Bronchial epithelial cell (primary cell): Measurements from ENCODE around the gene PRICKLE3. TPM values are rescaled to one million over a fixed set of nuclear protein-coding genes. Genes with fewer than 3 reads are reported as not detected.

Experiments
- DNase-seq: peaks from one replicate; pipeline ENCODE4 v3.0.0-alpha.2; 2010; ENCODE audit warnings: low read depth
- FAIRE-seq: peaks from 2 replicates; lab custom pipeline; 2011; peaks lifted over from hg19 to GRCh38; lab: Jason Lieb, UNC
- H3K27me3 ChIP-seq: 2 replicates; pipeline ENCODE4 v1.5.1; 2011; ENCODE audit warnings: low read length; ENCODE audit not compliant: control insufficient read depth, insufficient read depth
- H3K36me3 ChIP-seq: 2 replicates; pipeline ENCODE4 v1.5.1; 2011; ENCODE audit warnings: low read length; ENCODE audit not compliant: control insufficient read depth, insufficient read depth
- H3K4me3 ChIP-seq: 2 replicates; pipeline ENCODE4 v1.5.1; 2011; ENCODE audit warnings: mild to moderate bottlenecking, low read depth, low read length, control low read depth
- total RNA-seq: library from RNA; depleted of rRNA; stranded (reverse); fragments of >200 nt; gene quantifications from 2 replicates; pipeline ENCODE4 v1.2.1, GENCODE V29; 2014
- TF ChIP-seq, protein P1 (sequence below): IDR thresholded peaks from 2 replicates; pipeline ENCODE4 v1.5.1; 2011; ENCODE audit warnings: mild to moderate bottlenecking, moderate library complexity, low read length, control low read depth, inconsistent platforms; ENCODE audit not compliant: insufficient read depth, severe bottlenecking

Gene PRICKLE3
- total RNA-seq, 1 donor from 2014 or later: 12.1 TPM

- no peaks in the 10 kb centered on the region for H3K27me3 ChIP-seq
- DNase-seq: no peak
- TF ChIP-seq, protein P1, sequence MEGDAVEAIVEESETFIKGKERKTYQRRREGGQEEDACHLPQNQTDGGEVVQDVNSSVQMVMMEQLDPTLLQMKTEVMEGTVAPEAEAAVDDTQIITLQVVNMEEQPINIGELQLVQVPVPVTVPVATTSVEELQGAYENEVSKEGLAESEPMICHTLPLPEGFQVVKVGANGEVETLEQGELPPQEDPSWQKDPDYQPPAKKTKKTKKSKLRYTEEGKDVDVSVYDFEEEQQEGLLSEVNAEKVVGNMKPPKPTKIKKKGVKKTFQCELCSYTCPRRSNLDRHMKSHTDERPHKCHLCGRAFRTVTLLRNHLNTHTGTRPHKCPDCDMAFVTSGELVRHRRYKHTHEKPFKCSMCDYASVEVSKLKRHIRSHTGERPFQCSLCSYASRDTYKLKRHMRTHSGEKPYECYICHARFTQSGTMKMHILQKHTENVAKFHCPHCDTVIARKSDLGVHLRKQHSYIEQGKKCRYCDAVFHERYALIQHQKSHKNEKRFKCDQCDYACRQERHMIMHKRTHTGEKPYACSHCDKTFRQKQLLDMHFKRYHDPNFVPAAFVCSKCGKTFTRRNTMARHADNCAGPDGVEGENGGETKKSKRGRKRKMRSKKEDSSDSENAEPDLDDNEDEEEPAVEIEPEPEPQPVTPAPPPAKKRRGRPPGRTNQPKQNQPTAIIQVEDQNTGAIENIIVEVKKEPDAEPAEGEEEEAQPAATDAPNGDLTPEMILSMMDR: no peak
- no peak for FAIRE-seq
- H3K36me3 ChIP-seq: no peaks in the 10 kb centered on the region
- no peak overlapping the region for H3K4me3 ChIP-seq
These were observed 18.5 kb upstream of the PRICKLE3 start for GRCh38 chrX:49204709-49205108.

DNA sequence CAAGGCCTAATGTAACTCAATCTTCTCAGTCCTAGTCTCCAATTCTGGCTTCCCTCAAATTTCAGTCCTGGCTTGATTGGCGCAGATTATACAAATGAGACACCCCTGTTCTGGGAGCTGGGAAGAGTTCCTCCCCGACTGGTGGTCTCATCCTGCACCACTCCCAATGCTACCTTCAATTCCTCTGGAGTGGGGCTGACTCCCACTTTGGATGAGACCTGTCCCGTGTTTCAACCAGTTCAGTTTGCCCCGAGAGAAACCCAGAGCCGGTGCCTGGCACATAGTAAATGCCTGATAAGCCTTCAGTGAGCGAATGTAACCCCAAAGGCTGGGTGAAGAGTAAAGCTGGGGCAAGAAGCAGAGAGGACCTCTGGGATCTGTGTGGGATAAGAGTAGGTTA is 17.8 kb upstream of the PRICKLE3 start:
- TF ChIP-seq, protein P1: no peak
- no peak for DNase-seq
- H3K4me3 ChIP-seq: no peak overlapping the region
- no peaks in the 10 kb centered on the region for H3K27me3 ChIP-seq
- H3K36me3 ChIP-seq: no peaks in the 10 kb centered on the region
- no peak for FAIRE-seq

GRCh38 chrX:49203536-49203935 is 17.4 kb upstream of the PRICKLE3 start:
- TF ChIP-seq, protein P1: no peak
- no peak for FAIRE-seq
- H3K4me3 ChIP-seq: no peak overlapping the region

GRCh38 chrX:49202022-49202421 is 15.8 kb upstream of the PRICKLE3 start:
- TF ChIP-seq, protein P1: no peak
- H3K36me3 ChIP-seq: no peaks in the 10 kb centered on the region
- no peak for FAIRE-seq
- H3K4me3 ChIP-seq: no peak overlapping the region
- H3K27me3 ChIP-seq: no peaks in the 10 kb centered on the region
- DNase-seq: no peak

More at GRCh38 chrX:49203536-49203935, 17.4 kb upstream of the PRICKLE3 start:
- DNase-seq: no peak
- Histone ChIP-seq H3K36me3 (no peaks in the 10 kb centered on the region), H3K27me3 (no peaks in the 10 kb centered on the region)

GRCh38 chrX:49199906-49200771 is 14.0 kb upstream of the PRICKLE3 start, which contains the start of gene SYP:
SYP (minus strand) TSS chrX:49200193; CDS start chrX:49200186, 7 bp downstream.
- TF ChIP-seq, protein P1: no peak
- FAIRE-seq (no peak), DNase-seq (peak; percentile 59)
- no peaks in the 10 kb centered on the region for H3K27me3 ChIP-seq
- peak within 1 kb of the TSS; percentile 14 for H3K4me3 ChIP-seq
- H3K36me3 ChIP-seq: no peaks in the 10 kb centered on the region
